Measurements from ENCODE around the gene INAFM2. TPM values are rescaled to one million over a fixed set of nuclear protein-coding genes. Genes with fewer than 3 reads are reported as not detected.

Gene INAFM2
- total RNA-seq, 2 donors from 2014 or later = 10.8 to 11.0 TPM

- Mint-ChIP-seq H3K36me3 (ENCODE audit: low read depth) (no peaks in the 10 kb centered on the region), H3K4me3 (no peak overlapping the region), H3K27me3 (no peaks in the 10 kb centered on the region), H3K9me3 (no peaks in the 10 kb centered on the region), H3K27ac (no peak overlapping the region), H3K4me1 (no peaks in the 10 kb centered on the region)
- peak; percentile 81 for ATAC-seq (replicated peaks)
These were observed 21.2 kb downstream of the INAFM2 start for GRCh38 chr15:40344631-40345120.

DNA sequence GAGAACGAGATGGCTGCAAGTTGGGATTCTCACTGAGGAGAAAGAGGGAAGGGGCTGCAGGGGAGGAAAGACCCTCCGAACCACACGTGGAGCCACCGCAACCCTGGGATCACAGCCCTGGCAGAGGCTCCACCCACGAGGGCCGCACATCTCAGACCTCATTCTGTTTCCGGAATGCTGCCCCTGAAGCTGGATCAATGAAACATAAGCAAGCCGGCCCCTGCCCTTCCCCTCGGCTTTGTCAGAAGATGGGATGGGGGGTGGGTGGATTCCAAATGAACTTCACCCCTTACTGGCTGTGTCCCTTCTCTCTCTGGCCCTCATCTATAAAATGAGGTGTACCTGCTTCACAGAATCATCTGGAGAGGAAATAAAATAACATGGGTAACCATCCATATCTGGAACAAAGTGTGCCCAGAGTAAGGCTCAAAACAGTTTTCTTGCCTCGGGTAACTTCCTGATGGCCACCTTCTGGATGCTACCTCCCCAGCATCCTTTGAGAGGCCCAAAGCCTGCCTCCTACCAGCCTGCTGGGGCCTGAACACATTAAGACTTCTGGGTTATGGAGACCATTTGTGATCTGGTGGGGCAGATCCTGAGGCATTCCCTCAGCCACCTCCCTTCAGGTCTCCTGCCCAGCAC lies 21.9 kb downstream of the INAFM2 start:
- Mint-ChIP-seq H3K4me1 (no peaks in the 10 kb centered on the region), H3K27me3 (no peaks in the 10 kb centered on the region), H3K36me3 (ENCODE audit: low read depth) (no peaks in the 10 kb centered on the region), H3K4me3 (no peak overlapping the region), H3K27ac (no peak overlapping the region), H3K9me3 (no peaks in the 10 kb centered on the region)
- no peak for ATAC-seq (replicated peaks)

DNA sequence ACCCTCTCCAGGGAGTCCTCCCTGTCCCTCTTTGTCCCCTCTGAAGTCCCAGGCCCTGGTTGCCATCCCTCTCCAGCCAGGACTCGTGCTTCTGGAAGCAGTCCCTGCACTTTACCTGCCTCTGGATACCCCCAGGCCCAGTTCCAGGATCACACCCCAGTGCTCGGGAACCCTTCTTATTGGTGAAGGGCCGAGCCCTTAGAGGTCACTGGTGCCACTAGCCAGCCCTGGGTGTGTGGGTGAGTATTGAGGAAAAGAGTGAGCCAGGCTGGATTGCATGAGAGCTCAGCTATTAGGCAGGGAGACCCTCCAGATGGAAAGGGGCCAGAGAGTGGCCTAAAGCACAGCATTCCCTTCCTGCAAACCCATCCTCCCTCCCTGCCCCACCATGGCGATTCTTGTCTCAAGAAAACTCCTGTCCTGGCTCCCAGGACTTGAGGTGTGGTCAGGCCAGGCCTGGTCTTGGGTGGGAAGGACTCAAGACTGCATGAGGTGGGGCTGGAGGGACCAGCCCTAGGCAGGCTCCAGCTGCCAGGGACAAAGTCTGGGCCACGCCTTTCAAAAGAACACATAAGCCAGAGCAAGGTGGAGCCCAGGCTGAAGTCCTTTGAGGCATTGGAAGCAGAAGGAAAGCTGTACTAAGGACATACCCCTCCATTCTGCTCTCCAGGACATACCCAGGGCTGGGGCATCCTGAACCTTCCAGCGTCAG lies 22.5 kb downstream of the INAFM2 start:
- no peaks in the 10 kb centered on the region for H3K9me3 Mint-ChIP-seq
- H3K36me3 Mint-ChIP-seq (ENCODE audit: low read depth) = no peaks in the 10 kb centered on the region
- H3K4me1 Mint-ChIP-seq = no peaks in the 10 kb centered on the region
- no peak overlapping the region for H3K27ac Mint-ChIP-seq
- ATAC-seq (replicated peaks) = no peak
- no peak overlapping the region for H3K4me3 Mint-ChIP-seq
- no peaks in the 10 kb centered on the region for H3K27me3 Mint-ChIP-seq

GRCh38 chr15:40346579-40347558 lies 23.4 kb downstream of the INAFM2 start:
- ATAC-seq (replicated peaks) = no peak
- no peaks in the 10 kb centered on the region for H3K4me1 Mint-ChIP-seq
- no peak overlapping the region for H3K4me3 Mint-ChIP-seq
- no peaks in the 10 kb centered on the region for H3K27me3 Mint-ChIP-seq
- no peaks in the 10 kb centered on the region for H3K9me3 Mint-ChIP-seq
- H3K27ac Mint-ChIP-seq = peak overlapping the region; percentile 50
- no peaks in the 10 kb centered on the region for H3K36me3 Mint-ChIP-seq (ENCODE audit: low read depth)

GRCh38 chr15:40347559-40348473 lies 24.3 kb downstream of the INAFM2 start:
- Mint-ChIP-seq H3K27ac (peak overlapping the region; percentile 50), H3K4me3 (no peak overlapping the region), H3K27me3 (no peaks in the 10 kb centered on the region), H3K36me3 (ENCODE audit: low read depth) (no peaks in the 10 kb centered on the region), H3K4me1 (no peaks in the 10 kb centered on the region), H3K9me3 (no peaks in the 10 kb centered on the region)
- ATAC-seq (replicated peaks) = no peak

GRCh38 chr15:40348474-40348870 lies 25.0 kb downstream of the INAFM2 start:
- H3K9me3 Mint-ChIP-seq = no peaks in the 10 kb centered on the region
- no peaks in the 10 kb centered on the region for H3K4me1 Mint-ChIP-seq
- H3K36me3 Mint-ChIP-seq (ENCODE audit: low read depth) = no peaks in the 10 kb centered on the region
- no peaks in the 10 kb centered on the region for H3K27me3 Mint-ChIP-seq
- no peak for ATAC-seq (replicated peaks)
- H3K27ac Mint-ChIP-seq = no peak overlapping the region
- H3K4me3 Mint-ChIP-seq = no peak overlapping the region

- no peaks in the 10 kb centered on the region for H3K36me3 Mint-ChIP-seq (ENCODE audit: low read depth)
- H3K4me3 Mint-ChIP-seq = no peak overlapping the region
- peak overlapping the region; percentile 59 for H3K27ac Mint-ChIP-seq
- H3K4me1 Mint-ChIP-seq = no peaks in the 10 kb centered on the region
- H3K9me3 Mint-ChIP-seq = no peaks in the 10 kb centered on the region
- ATAC-seq (replicated peaks) = no peak
- H3K27me3 Mint-ChIP-seq = no peaks in the 10 kb centered on the region
These were observed 25.7 kb downstream of the INAFM2 start for GRCh38 chr15:40349163-40349562.

- H3K4me1 Mint-ChIP-seq = peaks cover 9% of the 10 kb centered on the region
- H3K9me3 Mint-ChIP-seq = no peaks in the 10 kb centered on the region
These were observed 28.9 kb downstream of the INAFM2 start for GRCh38 chr15:40352281-40352901.

GRCh38 chr15:40353697-40354096 lies 30.2 kb downstream of the INAFM2 start:
- no peak overlapping the region for H3K4me3 Mint-ChIP-seq
- no peak for ATAC-seq (replicated peaks)

More at GRCh38 chr15:40352281-40352901, 28.9 kb downstream of the INAFM2 start:
- Mint-ChIP-seq H3K4me3 (no peak overlapping the region), H3K27me3 (peaks cover 8% of the 10 kb centered on the region), H3K36me3 (ENCODE audit: low read depth) (no peaks in the 10 kb centered on the region), H3K27ac (no peak overlapping the region)
- no peak for ATAC-seq (replicated peaks)

GRCh38 chr15:40354408-40355171 lies 31.1 kb downstream of the INAFM2 start:
- Mint-ChIP-seq H3K36me3 (ENCODE audit: low read depth) (no peaks in the 10 kb centered on the region), H3K4me3 (no peak overlapping the region), H3K27me3 (peaks cover 8% of the 10 kb centered on the region), H3K9me3 (no peaks in the 10 kb centered on the region), H3K4me1 (peaks cover 9% of the 10 kb centered on the region), H3K27ac (no peak overlapping the region)
- no peak for ATAC-seq (replicated peaks)

More at GRCh38 chr15:40353697-40354096, 30.2 kb downstream of the INAFM2 start:
- H3K4me1 Mint-ChIP-seq = peaks cover 9% of the 10 kb centered on the region
- H3K36me3 Mint-ChIP-seq (ENCODE audit: low read depth) = no peaks in the 10 kb centered on the region
- H3K27me3 Mint-ChIP-seq = peaks cover 8% of the 10 kb centered on the region
- H3K9me3 Mint-ChIP-seq = no peaks in the 10 kb centered on the region
- H3K27ac Mint-ChIP-seq = no peak overlapping the region

DNA sequence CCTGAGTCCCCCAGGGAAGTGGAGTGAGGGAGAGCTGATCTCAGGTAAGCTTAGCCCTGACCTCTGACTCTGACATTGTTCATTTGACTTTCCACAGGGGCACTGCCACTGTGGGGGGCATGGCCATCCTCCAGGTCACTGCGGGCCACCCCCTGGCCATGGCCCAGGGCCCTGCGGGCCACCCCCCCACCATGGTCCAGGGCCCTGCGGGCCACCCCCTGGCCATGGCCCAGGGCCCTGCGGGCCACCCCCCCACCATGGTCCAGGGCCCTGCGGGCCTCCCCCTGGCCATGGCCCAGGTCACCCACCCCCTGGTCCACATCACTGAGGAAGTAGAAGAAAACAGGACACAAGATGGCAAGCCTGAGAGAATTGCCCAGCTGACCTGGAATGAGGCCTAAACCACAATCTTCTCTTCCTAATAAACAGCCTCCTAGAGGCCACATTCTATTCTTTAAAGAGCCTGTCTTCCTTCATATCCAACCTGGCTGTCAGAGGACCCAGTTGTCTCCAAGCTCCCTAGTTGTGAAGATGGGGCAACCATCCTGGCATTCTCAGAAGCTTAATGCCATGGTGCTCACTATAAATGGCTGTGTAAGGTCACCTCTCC lies 32.6 kb downstream of the INAFM2 start:
- Mint-ChIP-seq H3K4me3 (peak overlapping the region; percentile 76), H3K36me3 (ENCODE audit: low read depth) (no peaks in the 10 kb centered on the region), H3K4me1 (peaks cover 9% of the 10 kb centered on the region), H3K27ac (no peak overlapping the region), H3K27me3 (peaks cover 8% of the 10 kb centered on the region), H3K9me3 (no peaks in the 10 kb centered on the region)
- ATAC-seq (replicated peaks) = no peak

DNA sequence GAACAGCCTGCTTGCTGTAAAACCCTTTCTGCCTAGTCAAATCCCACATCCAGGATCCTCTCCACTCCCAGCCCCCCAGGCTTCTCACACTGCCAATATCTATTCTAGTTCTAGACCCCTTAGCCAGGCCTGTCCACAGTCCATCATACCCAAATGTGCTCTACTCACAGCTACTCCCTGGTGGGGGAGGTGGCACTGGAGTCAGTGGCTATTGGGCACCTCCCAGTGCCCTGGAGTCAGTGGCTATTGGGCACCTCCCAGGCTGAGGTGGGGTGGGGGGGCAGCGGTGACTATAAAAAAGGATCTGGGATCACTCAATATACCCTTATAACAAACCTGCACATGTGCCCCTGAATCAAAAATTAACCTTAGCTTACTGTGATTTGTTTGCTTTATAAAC lies 33.8 kb downstream of the INAFM2 start:
- Mint-ChIP-seq H3K36me3 (ENCODE audit: low read depth) (no peaks in the 10 kb centered on the region), H3K4me3 (peak overlapping the region; percentile 76), H3K27ac (no peak overlapping the region), H3K4me1 (peaks cover 9% of the 10 kb centered on the region), H3K27me3 (peaks cover 8% of the 10 kb centered on the region), H3K9me3 (no peaks in the 10 kb centered on the region)
- ATAC-seq (replicated peaks) = no peak
